ENCODE data around the gene SYCE3.

SYCE3 gene

DNA sequence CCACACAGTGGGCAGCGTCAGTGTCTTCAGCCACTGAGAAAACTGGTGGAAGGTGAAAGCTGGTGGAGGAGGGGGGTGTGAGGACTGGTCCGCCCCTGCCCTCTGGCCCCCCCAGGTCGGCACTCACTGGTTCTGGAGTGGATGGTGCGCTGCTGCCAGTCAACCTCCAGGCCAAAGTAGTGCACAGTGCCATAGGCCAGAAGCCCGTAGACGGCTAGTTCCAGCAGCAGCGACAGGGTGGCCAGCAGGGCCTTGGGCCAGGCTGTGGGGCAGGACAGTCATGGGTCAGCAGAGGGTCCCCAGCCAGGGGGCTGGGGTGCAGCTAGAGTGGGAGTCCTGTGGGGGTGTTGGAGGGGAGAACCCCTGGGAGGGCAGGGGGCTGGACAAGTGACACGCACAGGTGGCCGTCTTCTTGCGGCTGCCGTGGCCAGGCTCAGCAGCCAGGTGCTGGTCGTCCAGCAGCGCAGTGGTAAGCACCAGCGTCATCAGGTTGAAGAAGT lies 57.4 kb downstream of the SYCE3 start:
- H3K27ac Mint-ChIP-seq, result no peak overlapping the region
- H3K36me3 Mint-ChIP-seq (ENCODE audit: low read depth), result no peaks in the 10 kb centered on the region
- H3K27me3 Mint-ChIP-seq, result no peaks in the 10 kb centered on the region
- H3K4me3 Mint-ChIP-seq, result no peak overlapping the region
- H3K9me3 Mint-ChIP-seq, result no peaks in the 10 kb centered on the region
- peaks cover 18% of the 10 kb centered on the region for H3K4me1 Mint-ChIP-seq (ENCODE audit: low read depth)

- H3K9me3 Mint-ChIP-seq, result no peaks in the 10 kb centered on the region
- H3K4me3 Mint-ChIP-seq, result no peak overlapping the region
- H3K4me1 Mint-ChIP-seq (ENCODE audit: low read depth), result peaks cover 13% of the 10 kb centered on the region
- H3K27ac Mint-ChIP-seq, result no peak overlapping the region
- no peaks in the 10 kb centered on the region for H3K27me3 Mint-ChIP-seq
- no peaks in the 10 kb centered on the region for H3K36me3 Mint-ChIP-seq (ENCODE audit: low read depth)
Observed at GRCh38 chr22:50504369-50505211, 58.1 kb downstream of the SYCE3 start.

GRCh38 chr22:50503475-50504145 lies 59.1 kb downstream of the SYCE3 start:
- Mint-ChIP-seq H3K36me3 (ENCODE audit: low read depth) (no peaks in the 10 kb centered on the region), H3K27me3 (no peaks in the 10 kb centered on the region), H3K9me3 (no peaks in the 10 kb centered on the region), H3K27ac (no peak overlapping the region), H3K4me3 (no peak overlapping the region), H3K4me1 (ENCODE audit: low read depth) (peaks cover 3% of the 10 kb centered on the region)

GRCh38 chr22:50502628-50503474 lies 59.9 kb downstream of the SYCE3 start:
- no peaks in the 10 kb centered on the region for H3K36me3 Mint-ChIP-seq (ENCODE audit: low read depth)
- H3K27me3 Mint-ChIP-seq, result no peaks in the 10 kb centered on the region
- no peaks in the 10 kb centered on the region for H3K9me3 Mint-ChIP-seq
- H3K27ac Mint-ChIP-seq, result no peak overlapping the region
- H3K4me1 Mint-ChIP-seq (ENCODE audit: low read depth), result peaks cover 3% of the 10 kb centered on the region
- H3K4me3 Mint-ChIP-seq, result no peak overlapping the region

- H3K9me3 Mint-ChIP-seq, result no peaks in the 10 kb centered on the region
- no peaks in the 10 kb centered on the region for H3K36me3 Mint-ChIP-seq (ENCODE audit: low read depth)
- peaks cover under 1% of the 10 kb centered on the region for H3K4me1 Mint-ChIP-seq (ENCODE audit: low read depth)
Observed at GRCh38 chr22:50502096-50502495, 60.6 kb downstream of the SYCE3 start.

More at GRCh38 chr22:50502096-50502495, 60.6 kb downstream of the SYCE3 start:
- no peaks in the 10 kb centered on the region for H3K27me3 Mint-ChIP-seq
- H3K4me3 Mint-ChIP-seq, result no peak overlapping the region
- H3K27ac Mint-ChIP-seq, result no peak overlapping the region
